ENCODE measurements around the gene GIMAP5. TPM values are rescaled to one million over a fixed set of nuclear protein-coding genes. Genes with fewer than 3 reads are reported as not detected.

GIMAP5 gene
- total RNA-seq, 2 donors from 2014 or later, result 14.5 to 22.2 TPM

DNA sequence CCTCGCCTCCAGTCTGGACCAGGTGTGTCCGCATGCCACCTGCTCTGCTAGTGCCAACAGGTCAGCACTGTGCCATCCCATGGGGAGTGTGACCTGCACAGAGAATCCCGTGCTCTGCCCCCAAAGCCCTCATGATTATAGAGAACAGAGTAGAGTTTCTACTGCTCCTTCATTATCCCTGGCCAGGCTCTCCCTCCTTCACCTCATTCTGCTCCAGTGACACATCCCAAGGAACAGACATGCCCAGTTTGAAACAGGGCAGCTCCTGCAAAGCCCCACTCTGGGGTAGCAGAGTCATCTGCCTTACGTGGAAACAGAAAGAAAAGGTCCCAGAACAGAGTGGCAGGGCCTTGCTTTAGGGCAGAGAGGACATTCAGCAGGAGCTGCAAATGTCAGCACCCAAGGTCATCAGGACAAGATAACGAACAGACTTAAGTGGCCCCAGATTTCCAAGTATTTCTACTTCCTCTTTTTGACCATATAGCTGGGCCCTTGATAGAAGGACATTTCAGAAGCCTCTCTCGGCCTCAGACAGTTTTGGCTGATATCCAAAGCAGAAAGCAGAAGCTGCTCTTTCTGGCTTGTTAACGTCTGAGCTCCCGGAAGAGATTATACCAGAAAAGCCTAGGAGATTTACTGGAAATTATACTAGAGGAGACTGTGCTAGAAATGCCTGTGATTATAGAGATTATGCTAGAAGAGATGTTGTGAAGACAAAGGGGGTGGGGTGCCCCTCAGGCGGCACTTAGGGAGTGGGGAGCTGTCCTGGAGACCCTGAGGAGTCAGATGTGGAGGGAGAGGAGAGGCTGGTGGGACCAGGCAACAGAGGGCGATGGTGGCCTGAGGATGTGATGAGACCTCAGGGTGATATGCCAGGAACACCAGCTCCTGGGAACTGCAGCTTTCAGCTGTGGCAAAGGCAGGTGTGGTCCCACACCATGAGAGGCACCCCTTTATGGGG lies 50.4 kb downstream of the GIMAP5 start:
- Histone ChIP-seq H3K4me3 (no peak overlapping the region), H3K27me3 (no peaks in the 10 kb centered on the region), H3K36me3 (peaks cover 11% of the 10 kb centered on the region), H3K4me1 (peaks cover 0 to 63% of the 10 kb centered on the region in 2 donors), H3K27ac (peak overlapping the region; percentile 72 to 81), H3K9me3 (no peaks in the 10 kb centered on the region)
- DNase-seq (ENCODE audit: low spot score), result peak; percentile 57
- TF ChIP-seq, protein P1, sequence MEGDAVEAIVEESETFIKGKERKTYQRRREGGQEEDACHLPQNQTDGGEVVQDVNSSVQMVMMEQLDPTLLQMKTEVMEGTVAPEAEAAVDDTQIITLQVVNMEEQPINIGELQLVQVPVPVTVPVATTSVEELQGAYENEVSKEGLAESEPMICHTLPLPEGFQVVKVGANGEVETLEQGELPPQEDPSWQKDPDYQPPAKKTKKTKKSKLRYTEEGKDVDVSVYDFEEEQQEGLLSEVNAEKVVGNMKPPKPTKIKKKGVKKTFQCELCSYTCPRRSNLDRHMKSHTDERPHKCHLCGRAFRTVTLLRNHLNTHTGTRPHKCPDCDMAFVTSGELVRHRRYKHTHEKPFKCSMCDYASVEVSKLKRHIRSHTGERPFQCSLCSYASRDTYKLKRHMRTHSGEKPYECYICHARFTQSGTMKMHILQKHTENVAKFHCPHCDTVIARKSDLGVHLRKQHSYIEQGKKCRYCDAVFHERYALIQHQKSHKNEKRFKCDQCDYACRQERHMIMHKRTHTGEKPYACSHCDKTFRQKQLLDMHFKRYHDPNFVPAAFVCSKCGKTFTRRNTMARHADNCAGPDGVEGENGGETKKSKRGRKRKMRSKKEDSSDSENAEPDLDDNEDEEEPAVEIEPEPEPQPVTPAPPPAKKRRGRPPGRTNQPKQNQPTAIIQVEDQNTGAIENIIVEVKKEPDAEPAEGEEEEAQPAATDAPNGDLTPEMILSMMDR (IDR thresholded peaks at IDR 0.05), result peak in 1 of 2 donors; percentile 51

DNA sequence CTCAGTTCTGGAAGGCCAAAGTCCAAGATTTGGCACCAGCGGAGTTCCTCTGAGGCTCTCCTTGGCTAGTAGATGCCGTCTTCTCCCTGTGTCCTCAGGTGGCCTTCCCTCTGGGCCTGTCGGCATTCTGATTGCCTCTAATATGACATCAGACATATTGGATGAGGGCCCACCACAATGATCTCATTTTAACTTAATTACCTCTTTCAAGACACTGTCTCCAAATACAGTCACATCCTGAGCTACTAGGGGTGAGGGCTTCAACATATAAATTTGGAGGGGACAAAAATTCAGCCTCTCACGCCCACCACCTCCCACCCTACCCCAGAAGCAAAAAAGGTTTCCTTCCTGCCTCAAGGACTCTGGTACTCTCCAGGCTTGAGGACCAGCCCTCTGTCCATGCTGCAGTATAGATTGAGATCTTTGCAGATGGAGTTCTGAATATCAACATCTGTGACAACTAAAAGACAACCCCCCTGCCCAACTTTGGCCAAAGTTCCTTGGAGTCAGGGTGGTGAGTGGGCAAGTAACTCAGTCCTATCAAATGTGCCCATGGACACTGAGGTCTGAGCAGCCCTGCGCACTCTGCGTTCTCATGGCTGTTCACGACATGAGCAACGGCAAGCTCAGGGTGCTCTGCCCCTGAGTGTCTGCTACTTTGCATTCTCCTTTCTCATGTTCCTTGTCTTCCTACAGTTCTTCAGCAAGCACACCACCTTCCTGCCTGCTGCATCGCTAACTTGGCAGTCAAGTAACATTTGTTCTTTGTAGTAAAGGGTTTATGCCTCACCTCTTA lies 51.5 kb downstream of the GIMAP5 start:
- Histone ChIP-seq H3K27me3 (no peaks in the 10 kb centered on the region), H3K9me3 (no peaks in the 10 kb centered on the region), H3K4me1 (peaks cover 0 to 73% of the 10 kb centered on the region in 2 donors), H3K27ac (peak overlapping the region; percentile 72 to 81), H3K36me3 (peaks cover 18% of the 10 kb centered on the region), H3K4me3 (no peak overlapping the region)
- TF ChIP-seq, protein P1 (IDR thresholded peaks at IDR 0.05), result no peak
- DNase-seq (ENCODE audit: low spot score), result peak; percentile 75

DNA sequence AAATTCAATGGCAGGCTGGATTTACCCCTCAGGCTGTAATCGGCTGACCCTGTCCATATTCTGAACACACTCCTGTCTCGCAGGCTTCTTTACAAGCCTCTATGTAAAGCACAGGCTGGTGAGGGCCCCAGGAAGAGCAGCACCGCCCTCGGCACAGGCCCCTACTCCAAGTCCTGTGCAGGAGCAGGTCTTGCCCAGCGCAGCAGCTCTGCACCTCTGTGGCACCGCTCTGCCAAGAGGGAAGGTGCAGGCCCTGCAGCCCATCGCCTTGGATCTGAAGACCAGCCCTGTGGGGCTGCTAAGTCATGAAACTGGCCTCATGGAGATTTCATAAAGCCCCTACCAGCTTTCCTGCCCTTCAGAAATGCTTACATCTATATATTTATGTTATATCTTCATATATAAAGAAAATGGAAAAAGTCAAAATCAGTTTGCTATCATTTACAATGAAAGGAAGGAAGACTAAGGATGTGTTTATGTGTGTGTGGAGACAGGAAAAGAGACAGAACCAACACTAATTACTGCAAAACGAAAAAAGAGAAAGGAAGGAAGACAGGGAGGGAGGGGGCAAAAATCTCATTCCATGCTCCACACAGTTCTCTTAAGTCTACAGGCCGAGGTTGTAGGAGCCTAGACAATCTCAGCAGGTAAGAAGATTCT lies 53.3 kb downstream of the GIMAP5 start:
- peak; percentile 55 for DNase-seq (ENCODE audit: low spot score)
- TF ChIP-seq, protein P1 (IDR thresholded peaks at IDR 0.05), result no peak
- Histone ChIP-seq H3K4me3 (no peak overlapping the region), H3K27ac (no peak overlapping the region), H3K4me1 (peaks cover 0 to 58% of the 10 kb centered on the region in 2 donors), H3K27me3 (no peaks in the 10 kb centered on the region), H3K36me3 (peaks cover 21% of the 10 kb centered on the region), H3K9me3 (no peaks in the 10 kb centered on the region)

DNA sequence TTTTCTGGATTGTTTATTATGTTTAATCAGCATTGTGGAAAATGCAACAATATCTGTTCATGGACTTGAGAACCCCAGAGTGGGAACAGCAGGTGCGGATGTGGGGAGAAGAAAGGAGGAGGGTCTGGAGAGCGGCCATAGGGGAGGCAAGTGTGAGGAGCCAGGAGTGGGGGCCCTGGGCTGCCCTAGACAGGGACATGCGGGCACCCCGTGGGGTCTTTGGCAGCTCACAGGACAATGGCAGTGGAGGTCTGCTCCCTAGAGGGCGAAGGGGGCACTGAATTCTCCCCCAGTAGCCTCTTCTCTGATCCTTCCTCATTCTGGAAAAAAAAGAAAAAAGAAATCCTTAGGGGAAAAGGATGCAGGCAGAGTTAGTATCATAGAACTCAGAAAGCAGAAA lies 54.1 kb downstream of the GIMAP5 start:
- Histone ChIP-seq H3K4me3 (no peak overlapping the region), H3K27ac (peak overlapping the region in 1 of 2 donors; percentile 63), H3K9me3 (no peaks in the 10 kb centered on the region), H3K27me3 (no peaks in the 10 kb centered on the region), H3K36me3 (peaks cover 21% of the 10 kb centered on the region), H3K4me1 (peaks cover 0 to 52% of the 10 kb centered on the region in 2 donors)
- TF ChIP-seq, protein P1 (IDR thresholded peaks at IDR 0.05), result no peak
- DNase-seq (ENCODE audit: low spot score), result no peak

DNA sequence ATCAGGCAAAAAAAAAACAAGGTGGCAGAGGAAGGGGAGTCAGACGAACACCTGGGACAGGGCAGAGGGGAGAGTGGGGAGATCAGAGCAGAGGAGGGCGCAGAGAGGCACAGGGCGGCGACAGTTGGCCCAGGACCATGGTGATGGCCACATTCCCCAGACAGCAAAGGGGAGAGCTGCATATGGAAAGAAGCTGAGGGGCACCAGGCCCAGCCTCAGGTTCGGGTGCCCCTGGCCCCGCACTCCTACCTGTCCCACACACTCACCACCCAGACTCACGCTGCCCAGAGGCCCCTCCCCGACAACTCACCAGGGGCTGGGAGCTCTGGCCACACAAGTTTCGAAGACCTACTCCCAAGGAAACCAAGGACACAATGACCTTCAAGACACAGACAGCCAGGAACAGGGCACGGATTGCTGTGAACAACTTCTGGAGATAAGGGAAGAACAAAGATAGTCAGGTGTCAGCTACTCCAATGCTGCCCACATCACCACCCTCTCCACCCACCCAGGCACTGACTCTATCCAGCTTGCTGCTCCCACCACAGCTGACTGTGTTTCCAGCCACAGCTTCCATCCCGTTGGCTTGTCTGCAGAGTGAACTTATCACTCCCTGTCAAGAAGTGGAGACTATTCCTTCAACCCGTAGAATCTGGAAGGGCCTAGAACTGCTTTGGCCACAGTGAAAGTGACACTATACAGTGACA lies 54.7 kb downstream of the GIMAP5 start:
- DNase-seq (ENCODE audit: low spot score), result peak; percentile 53
- Histone ChIP-seq H3K9me3 (no peaks in the 10 kb centered on the region), H3K4me3 (no peak overlapping the region), H3K27ac (peak overlapping the region; percentile 38 to 63), H3K36me3 (peaks cover 21% of the 10 kb centered on the region), H3K4me1 (peaks cover 0 to 53% of the 10 kb centered on the region in 2 donors), H3K27me3 (no peaks in the 10 kb centered on the region)
- TF ChIP-seq, protein P1 (IDR thresholded peaks at IDR 0.05), result no peak
